ENCODE results near the gene PCSK7.

DNA sequence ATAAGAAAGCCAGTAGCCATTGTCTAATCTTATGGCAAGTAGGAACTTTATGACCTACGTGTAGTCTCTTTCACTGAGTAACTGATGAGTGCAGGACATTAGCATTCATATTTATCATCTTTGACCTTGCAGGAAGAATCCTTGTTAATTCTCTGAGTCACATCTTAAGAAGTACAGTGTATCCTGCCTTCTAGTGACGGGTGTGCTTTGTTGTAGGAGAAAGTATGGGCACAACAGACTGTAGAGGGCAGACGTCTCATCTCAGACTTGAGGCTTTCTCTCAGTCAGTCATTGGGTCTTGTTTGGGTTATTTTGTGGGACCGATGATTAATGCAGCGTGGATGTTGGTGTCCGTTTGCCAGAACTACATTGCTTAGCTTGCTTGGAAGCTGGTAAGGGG, 7.4 kb upstream of the PCSK7 start:
- TF ChIP-seq ZBTB21 (tag by site-specific recombination; IDR thresholded peaks at IDR 0.05) (no peak), CTCF (tag by site-specific recombination; IDR thresholded peaks at IDR 0.05) (0 out of 2 replicates have a peak, but pooled peaks have one; percentile 18), BCL11A (tag by site-specific recombination; IDR thresholded peaks at IDR 0.05; ENCODE audit: low read depth) (no peak), ZNF157 (tag by site-specific recombination; IDR thresholded peaks at IDR 0.05) (no peak), YY1 (tag by site-specific recombination; IDR thresholded peaks at IDR 0.05) (no peak), ZNF175 (tag by site-specific recombination; IDR thresholded peaks at IDR 0.05) (no peak)
- TF ChIP-seq, protein P1, sequence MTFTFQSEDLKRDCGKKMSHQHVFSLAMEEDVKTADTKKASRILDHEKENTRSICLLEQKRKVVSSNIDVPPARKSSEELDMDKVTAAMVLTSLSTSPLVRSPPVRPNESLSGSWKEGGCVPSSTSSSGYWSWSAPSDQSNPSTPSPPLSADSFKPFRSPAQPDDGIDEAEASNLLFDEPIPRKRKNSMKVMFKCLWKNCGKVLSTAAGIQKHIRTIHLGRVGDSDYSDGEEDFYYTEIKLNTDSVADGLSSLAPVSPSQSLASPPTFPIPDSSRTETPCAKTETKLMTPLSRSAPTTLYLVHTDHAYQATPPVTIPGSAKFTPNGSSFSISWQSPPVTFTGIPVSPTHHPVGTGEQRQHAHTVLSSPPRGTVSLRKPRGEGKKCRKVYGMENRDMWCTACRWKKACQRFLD (tag by site-specific recombination; IDR thresholded peaks at IDR 0.05), result no peak
- TF ChIP-seq, protein P2, sequence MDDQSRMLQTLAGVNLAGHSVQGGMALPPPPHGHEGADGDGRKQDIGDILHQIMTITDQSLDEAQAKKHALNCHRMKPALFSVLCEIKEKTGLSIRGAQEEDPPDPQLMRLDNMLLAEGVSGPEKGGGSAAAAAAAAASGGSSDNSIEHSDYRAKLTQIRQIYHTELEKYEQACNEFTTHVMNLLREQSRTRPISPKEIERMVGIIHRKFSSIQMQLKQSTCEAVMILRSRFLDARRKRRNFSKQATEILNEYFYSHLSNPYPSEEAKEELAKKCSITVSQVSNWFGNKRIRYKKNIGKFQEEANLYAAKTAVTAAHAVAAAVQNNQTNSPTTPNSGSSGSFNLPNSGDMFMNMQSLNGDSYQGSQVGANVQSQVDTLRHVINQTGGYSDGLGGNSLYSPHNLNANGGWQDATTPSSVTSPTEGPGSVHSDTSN (CRISPR knock-in tag; IDR thresholded peaks at IDR 0.05), result no peak

All from HEK293 (cell line).